GM12878 (cell line): ENCODE results near the gene GALNT12.

ENCODE experiments used
- MYC ChIP-seq: IDR thresholded peaks from 2 replicates; pipeline ENCODE4 v1.6.1; 2011; ENCODE audit warnings: mild to moderate bottlenecking, low read length, moderate library complexity, inconsistent platforms; ENCODE audit not compliant: insufficient read depth, insufficient replicate concordance, insufficient read length, severe bottlenecking
- SIN3A ChIP-seq: IDR thresholded peaks from 2 replicates; pipeline ENCODE4 v1.6.1; 2012; ENCODE audit warnings: low read depth, low read length, improper control_type of control experiment
- TCF12 ChIP-seq: IDR thresholded peaks from 2 replicates; pipeline ENCODE4 v1.6.1; 2011; ENCODE audit warnings: low read depth, mild to moderate bottlenecking, low read length
- YY1 ChIP-seq: IDR thresholded peaks from 2 replicates; pipeline ENCODE4 v1.6.1; 2011; ENCODE audit warnings: low read depth, mild to moderate bottlenecking, low read length
- TF ChIP-seq, protein P1 (sequence below), 3 experiments: IDR thresholded peaks in 2 of 3; conservative IDR thresholded peaks in 1 of 3; 2 replicates each; pipeline ENCODE4 v1.5.1; 2011; ENCODE audit warnings: low read depth in 3 of 3, low read length in 3 of 3, mild to moderate bottlenecking in 3 of 3, control low read depth in 2 of 3, moderate library complexity in 2 of 3, inconsistent platforms in 1 of 3, mixed read lengths in 1 of 3; ENCODE audit not compliant: control insufficient read depth in 2 of 3, insufficient read depth in 1 of 3; ENCODE audit errors: extremely low read depth in 1 of 3

DNA sequence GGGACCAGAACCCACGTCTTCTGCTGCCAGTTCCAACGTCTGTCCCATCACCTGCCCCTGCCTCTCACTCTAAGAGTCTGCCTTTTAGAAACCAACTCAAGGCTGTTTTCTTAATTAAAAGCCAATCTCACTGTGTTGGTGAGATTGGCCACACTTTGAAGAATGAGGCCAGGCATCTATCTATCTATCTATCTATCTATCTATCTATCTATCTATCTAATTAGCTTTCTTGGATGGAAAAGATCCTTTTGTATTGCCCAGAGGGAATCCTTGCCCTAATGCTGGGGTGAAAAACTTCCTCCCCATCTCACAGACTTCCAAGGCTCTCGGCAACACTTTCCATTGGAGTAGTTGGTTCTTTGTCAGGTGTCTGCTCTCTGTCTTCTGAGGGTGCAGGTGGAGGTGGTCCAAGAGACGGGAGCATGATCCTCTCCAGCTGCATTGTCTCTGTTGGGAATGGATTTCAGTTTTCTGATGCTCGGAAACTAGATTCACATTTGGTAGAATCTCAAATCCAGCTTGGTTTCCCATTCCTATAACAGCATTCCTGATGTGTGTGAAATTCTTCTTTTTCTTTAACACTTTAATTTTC is 57.9 kb downstream of the GALNT12 start:
- TF ChIP-seq TCF12 (no peak), YY1 (no peak), SIN3A (no peak), MYC (no peak)
- TF ChIP-seq, protein P1, sequence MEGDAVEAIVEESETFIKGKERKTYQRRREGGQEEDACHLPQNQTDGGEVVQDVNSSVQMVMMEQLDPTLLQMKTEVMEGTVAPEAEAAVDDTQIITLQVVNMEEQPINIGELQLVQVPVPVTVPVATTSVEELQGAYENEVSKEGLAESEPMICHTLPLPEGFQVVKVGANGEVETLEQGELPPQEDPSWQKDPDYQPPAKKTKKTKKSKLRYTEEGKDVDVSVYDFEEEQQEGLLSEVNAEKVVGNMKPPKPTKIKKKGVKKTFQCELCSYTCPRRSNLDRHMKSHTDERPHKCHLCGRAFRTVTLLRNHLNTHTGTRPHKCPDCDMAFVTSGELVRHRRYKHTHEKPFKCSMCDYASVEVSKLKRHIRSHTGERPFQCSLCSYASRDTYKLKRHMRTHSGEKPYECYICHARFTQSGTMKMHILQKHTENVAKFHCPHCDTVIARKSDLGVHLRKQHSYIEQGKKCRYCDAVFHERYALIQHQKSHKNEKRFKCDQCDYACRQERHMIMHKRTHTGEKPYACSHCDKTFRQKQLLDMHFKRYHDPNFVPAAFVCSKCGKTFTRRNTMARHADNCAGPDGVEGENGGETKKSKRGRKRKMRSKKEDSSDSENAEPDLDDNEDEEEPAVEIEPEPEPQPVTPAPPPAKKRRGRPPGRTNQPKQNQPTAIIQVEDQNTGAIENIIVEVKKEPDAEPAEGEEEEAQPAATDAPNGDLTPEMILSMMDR (IDR thresholded peaks at IDR 0.05 in 2 of 3, conservative IDR thresholded peaks at IDR 0.05 in 1 of 3; ENCODE audit: control insufficient read depth in 2 of 3, extremely low read depth in 1 of 3, insufficient read depth in 1 of 3, low read depth in 3 of 3, low read length in 3 of 3), result no peak
